Brain microvascular endothelial cell (primary cell): ENCODE measurements around the gene HOXB5.

ENCODE experiments used
- DNase-seq: peaks from one replicate; pipeline ENCODE4 v3.0.0-alpha.2; 2020
- H3K27ac ChIP-seq: fragments of 250-450 bp; sonication (Bioruptor Pico); 2 replicates; pipeline ENCODE4 v1.5.1; 2020; ENCODE audit warnings: mild to moderate bottlenecking, moderate library complexity
- H3K27me3 ChIP-seq: fragments of 250-450 bp; sonication (Bioruptor Pico); replicated peaks from 2 replicates; pipeline ENCODE4 v1.5.1; 2020; ENCODE audit warnings: mild to moderate bottlenecking
- H3K36me3 ChIP-seq: fragments of 250-450 bp; sonication (Bioruptor Pico); replicated peaks from 2 replicates; pipeline ENCODE4 v1.5.1; 2020; ENCODE audit warnings: mild to moderate bottlenecking
- H3K4me3 ChIP-seq: 2 replicates; pipeline ENCODE4 v1.5.1; 2011; ENCODE audit warnings: low read depth, mild to moderate bottlenecking, control low read depth, low read length, moderate library complexity
- CTCF ChIP-seq: IDR thresholded peaks from 2 replicates; pipeline ENCODE4 v1.5.1; 2011; ENCODE audit warnings: low read depth, mild to moderate bottlenecking, moderate library complexity, low read length, control low read depth, inconsistent platforms; ENCODE audit errors: missing control alignments
- in situ Hi-C: cut with HindIII; loops from 2 replicates; pipeline ENCODE4 v1.10.0; 2017; ENCODE audit warnings: low sequenced_read_pairs, low pct_ligation_motif_present

The HOXB5 gene

DNA sequence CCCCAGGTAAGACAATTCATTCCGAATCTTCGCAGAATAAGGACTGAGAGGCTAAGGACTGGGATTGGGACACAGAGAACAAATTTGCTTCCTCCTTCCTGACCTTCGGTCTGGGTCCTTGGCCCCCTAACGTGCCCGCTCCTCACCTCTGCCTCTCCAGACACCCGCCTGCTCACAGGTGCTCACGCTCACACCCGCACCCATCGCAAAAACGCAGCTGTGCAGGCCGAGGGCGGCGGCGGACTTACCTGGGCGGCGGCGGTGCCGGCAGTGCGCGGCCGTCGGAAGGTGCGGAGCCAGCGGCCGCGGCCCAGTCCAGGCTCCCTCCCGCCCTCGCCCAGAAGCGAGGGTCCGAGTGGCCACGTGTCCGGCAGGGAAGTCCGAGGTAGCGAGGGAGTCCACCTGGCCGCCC is 39.7 kb upstream of the HOXB5 start:
- peaks cover 100% of the 10 kb centered on the region for H3K27me3 ChIP-seq
- in situ Hi-C loops, result no loop called here
- DNase-seq, result no peak

DNA sequence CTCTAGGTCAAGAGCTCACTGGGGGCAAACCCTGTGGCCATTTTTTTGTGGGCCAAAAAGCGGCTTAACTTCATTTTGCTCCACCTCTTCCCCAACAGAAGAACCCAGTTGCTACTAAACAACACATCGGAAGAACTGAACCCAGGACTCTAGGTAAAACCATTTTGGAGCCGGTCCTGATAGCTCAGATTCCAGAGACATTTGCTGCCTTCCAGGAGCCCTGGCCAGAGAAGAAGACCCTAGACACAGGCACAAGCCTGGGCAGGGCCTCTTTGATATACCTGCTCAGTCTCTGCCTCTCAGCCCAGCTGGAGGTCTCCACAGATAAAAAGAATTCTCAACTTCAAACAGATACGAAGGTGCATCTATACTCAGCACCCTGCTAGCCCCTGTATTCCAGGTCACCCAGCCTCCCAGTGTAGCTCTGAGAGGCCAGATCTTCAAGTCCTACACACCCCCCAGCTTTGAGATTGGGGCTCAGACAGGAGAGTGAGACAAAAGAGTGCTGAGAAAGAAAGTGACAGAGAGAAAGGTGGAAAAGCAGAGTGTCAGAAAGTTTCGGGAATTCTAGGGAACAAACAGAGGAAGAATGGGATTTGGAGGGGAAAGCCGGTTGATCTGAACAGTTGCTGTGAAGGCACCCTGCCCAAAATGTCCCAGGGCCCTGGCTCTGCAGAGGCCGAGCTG is 39.1 kb upstream of the HOXB5 start:
- Histone ChIP-seq H3K27ac (no peak overlapping the region), H3K36me3 (no peaks in the 10 kb centered on the region), H3K27me3 (peaks cover 100% of the 10 kb centered on the region), H3K4me3 (no peak overlapping the region)
- DNase-seq, result no peak
- in situ Hi-C loops, result no loop called here
- no peak for TF ChIP-seq CTCF

More for the DNA sequence above, 39.7 kb upstream of the HOXB5 start:
- Histone ChIP-seq H3K27ac (no peak overlapping the region), H3K4me3 (no peak overlapping the region), H3K36me3 (no peaks in the 10 kb centered on the region)
- TF ChIP-seq CTCF, result no peak

GRCh38 chr17:48631693-48632578 is 38.4 kb upstream of the HOXB5 start:
- Histone ChIP-seq H3K4me3 (no peak overlapping the region), H3K27me3 (peaks cover 100% of the 10 kb centered on the region)
- in situ Hi-C loops, result no loop called here

DNA sequence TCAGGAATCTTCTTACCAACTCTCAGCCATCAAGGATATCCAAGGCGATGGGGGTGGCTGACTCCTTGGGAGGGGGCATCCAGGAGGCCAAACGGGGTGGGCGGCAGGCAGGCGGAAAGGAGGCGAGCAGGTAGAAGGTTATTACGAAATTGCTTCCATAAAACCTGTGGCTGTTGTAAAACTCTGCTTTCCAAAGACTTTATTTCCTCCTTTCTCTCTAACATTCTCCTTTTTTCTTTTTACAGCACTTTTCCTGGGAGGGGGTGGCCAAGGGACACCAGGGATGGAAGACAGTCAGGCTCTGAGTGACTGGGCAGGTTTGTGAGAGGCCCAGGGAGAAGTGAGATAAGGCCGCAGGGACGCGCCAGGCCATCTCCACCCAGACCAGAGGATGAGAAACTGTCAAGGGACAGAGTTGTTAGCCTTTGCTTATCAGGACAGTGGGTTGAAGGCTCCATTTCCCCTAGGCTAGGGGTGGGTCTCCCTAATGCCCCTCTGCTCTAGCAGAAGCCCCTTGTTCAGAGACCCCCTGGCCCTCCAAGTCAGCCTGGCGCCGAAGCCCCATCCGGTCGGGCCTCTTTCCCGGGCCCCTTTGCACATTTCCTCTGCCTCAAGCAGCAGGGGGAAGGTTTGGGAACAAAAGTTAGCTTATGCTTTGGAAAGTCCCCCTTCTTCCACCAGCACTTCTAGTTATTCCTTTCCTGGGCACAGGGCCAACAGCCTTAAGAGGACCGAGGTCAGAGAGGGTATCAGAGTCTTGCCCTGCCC is 37.5 kb upstream of the HOXB5 start:
- TF ChIP-seq CTCF, result no peak
- in situ Hi-C loops, result no loop called here

More at GRCh38 chr17:48631693-48632578, 38.4 kb upstream of the HOXB5 start:
- Histone ChIP-seq H3K36me3 (no peaks in the 10 kb centered on the region), H3K27ac (no peak overlapping the region)
- no peak for DNase-seq
- TF ChIP-seq CTCF, result no peak

DNA sequence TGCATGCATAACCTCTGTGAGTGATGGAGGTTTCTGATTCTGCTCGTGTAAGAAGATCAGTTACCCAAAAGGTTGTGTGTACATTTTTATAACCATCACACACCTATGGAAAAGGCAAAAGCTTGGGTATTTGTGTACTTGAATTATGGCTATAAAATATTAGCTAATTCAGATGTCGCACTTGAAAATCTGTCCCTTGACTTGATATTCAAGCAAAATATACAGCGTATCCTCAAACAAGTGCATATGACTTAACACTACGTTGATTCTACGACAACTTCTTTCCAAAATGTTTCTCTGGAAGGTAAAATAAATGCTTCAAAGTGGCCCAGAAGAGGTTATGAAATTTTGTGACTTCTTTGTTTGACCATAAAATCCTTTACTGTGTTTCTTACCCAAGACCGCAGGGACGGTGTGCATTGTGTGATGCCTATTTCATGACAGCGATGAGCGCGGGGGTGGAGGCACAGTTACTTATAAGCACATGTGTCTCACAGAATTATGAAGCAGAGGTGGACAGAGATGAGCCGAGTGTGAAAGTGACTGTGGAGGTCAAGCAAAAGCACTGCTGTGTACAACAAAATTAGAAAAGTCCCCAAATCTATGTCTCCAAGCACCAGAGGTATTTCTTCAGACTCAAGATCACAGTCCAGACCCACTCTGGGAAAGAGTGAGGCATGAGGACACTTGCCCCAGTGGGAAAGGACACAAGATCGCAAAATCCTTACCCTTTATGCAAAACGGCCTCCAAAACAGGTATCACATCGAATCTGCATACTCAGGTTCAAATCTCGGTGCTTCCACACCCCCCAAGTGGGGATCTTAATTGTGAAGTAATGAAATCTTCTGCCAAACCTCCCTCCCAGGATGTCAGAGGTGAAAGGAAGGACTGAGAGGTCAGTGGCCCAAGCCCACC is 36.7 kb upstream of the HOXB5 start:
- Histone ChIP-seq H3K27ac (no peak overlapping the region), H3K4me3 (no peak overlapping the region), H3K36me3 (no peaks in the 10 kb centered on the region), H3K27me3 (peaks cover 98% of the 10 kb centered on the region)
- no peak for TF ChIP-seq CTCF
- in situ Hi-C loops, result no loop called here
- no peak for DNase-seq

More for the DNA sequence above, 37.5 kb upstream of the HOXB5 start:
- Histone ChIP-seq H3K4me3 (no peak overlapping the region), H3K27ac (no peak overlapping the region), H3K36me3 (no peaks in the 10 kb centered on the region), H3K27me3 (peaks cover 98% of the 10 kb centered on the region)
- no peak for DNase-seq
